Measurements from ENCODE around the gene LIX1. TPM values are rescaled to one million over a fixed set of nuclear protein-coding genes. Genes with fewer than 3 reads are reported as not detected.
A peak's percentile ranks its signal among the peaks of the same experiment; 100 is the strongest.

The LIX1 gene
- total and polyA plus RNA-seq, 2 of the 13 experiments (the other 11 are each of a cell fraction or from before 2014, with no cell fraction given): not detected

DNA sequence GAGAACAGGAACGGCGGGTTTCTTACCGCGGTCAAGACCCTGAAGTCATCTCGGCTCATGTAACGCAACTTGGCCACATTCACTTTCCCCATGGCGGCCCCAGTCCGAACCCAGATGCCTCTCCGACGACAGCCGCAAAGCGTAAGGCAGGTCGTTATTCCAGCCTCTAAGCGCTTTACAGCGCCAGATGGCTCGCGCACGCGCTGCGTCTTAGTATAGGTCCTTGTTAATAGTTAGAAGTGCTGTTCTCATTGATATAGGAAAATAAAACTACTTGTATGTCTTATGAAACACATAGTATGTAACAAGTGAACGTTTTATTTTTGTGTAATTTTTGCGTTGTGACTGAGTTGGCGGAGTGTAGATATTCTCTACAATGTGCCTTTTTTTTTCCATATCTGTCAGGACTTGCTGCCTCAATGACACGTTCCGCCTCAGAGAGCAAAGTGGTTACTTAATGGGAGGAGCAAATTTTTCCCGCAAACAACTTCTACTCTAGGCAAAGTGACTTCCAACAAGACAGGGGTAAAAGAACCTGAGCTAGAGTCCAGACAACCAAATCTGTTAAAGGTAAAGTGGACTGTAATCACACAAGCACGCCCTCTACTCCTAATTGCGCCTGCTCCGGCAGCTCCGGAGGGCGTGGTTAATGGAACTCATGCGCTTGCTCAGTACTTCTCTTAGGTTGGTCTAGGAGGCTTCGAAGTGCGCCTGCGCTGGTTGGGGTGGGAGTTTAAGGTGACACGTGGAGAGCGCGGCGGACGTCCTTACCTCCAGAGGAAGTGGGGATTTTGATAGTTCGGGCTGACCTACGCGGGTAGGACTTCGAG is 40.9 kb upstream of the LIX1 start, which contains the start of gene RIOK2:
RIOK2 (minus strand) TSS at position 148 of the 830 bp plus-strand sequence; CDS start at position 92, 56 bp downstream.
- CTCF ChIA-PET (ENCODE audit: low intra/inter-chr PET ratio, low total read pairs): no interaction called here
- TF ChIP-seq ZNF530 (CRISPR knock-in tag; IDR thresholded peaks at IDR 0.05; ENCODE audit: low read depth) (no peak), ZNF432 (CRISPR knock-in tag; IDR thresholded peaks at IDR 0.05; ENCODE audit: borderline replicate concordance) (no peak), ISL2 (CRISPR knock-in tag; IDR thresholded peaks at IDR 0.05) (peak; percentile 38; the same call in 1 of the 2 replicates), ZNF276 (CRISPR knock-in tag; IDR thresholded peaks at IDR 0.05; ENCODE audit: low read depth) (0 out of 2 replicates have a peak, but pooled peaks have one; percentile 86), KMT2A (CRISPR knock-in tag; IDR thresholded peaks at IDR 0.05) (peak; percentile 79), ZNF577 (CRISPR knock-in tag; IDR thresholded peaks at IDR 0.05; ENCODE audit: borderline replicate concordance, low read depth) (no peak), DMAP1 (CRISPR knock-in tag; IDR thresholded peaks at IDR 0.05) (peak; percentile 90), ZNF12 (CRISPR knock-in tag; IDR thresholded peaks at IDR 0.05) (0 out of 2 replicates have a peak, but pooled peaks have one; percentile 23), ZNF274 (CRISPR knock-in tag; IDR thresholded peaks at IDR 0.05) (peak; percentile 83; the same call in 1 of the 2 replicates), NAIF1 (CRISPR knock-in tag; IDR thresholded peaks at IDR 0.05; ENCODE audit: borderline replicate concordance) (peak; percentile 65; the same call in 1 of the 2 replicates), NFKBIZ (CRISPR knock-in tag; IDR thresholded peaks at IDR 0.05) (peak; percentile 85; the same call in 1 of the 2 replicates), ZNF572 (CRISPR knock-in tag; IDR thresholded peaks at IDR 0.05) (no peak), MTERF4 (CRISPR knock-in tag; IDR thresholded peaks at IDR 0.05) (peak; percentile 53; the same call in 1 of the 2 replicates), NONO (IDR thresholded peaks at IDR 0.05) (no peak), NONO (CRISPR knock-in tag; conservative IDR thresholded peaks at IDR 0.05) (no peak; the same call in 1 of the 2 replicates), KDM2A (CRISPR knock-in tag; IDR thresholded peaks at IDR 0.05; ENCODE audit: borderline replicate concordance, low read depth) (peak; percentile 47; the same call in 1 of the 2 replicates), ZNF251 (CRISPR knock-in tag; IDR thresholded peaks at IDR 0.05) (no peak), STAT5B (CRISPR knock-in tag; IDR thresholded peaks at IDR 0.05) (no peak), DPF2 (CRISPR knock-in tag; IDR thresholded peaks at IDR 0.05; ENCODE audit: borderline replicate concordance, low read depth) (no peak; the same call in 1 of the 2 replicates), ATF7 (IDR thresholded peaks at IDR 0.05) (no peak), ATF7 (CRISPR knock-in tag; IDR thresholded peaks at IDR 0.05) (no peak)

More for the DNA sequence above, 40.9 kb upstream of the LIX1 start, which contains the start of gene RIOK2:
- in situ Hi-C loops (cut with HindIII; ENCODE audit: extremely low pct_ligation_motif_present, low pct_unique_long_range_greater_than_20kb): no loop called here
- peak within 1 kb of the TSS; percentile 94 for H3K9ac ChIP-seq (ENCODE audit: insufficient read depth, low read depth, low read length)
- peaks cover 2 to 15% of the 10 kb centered on the region in 2 experiments; a peak in 3 of 5 replicates for H3K36me3 ChIP-seq (replicated peaks in 1 of 2; ENCODE audit: control insufficient read depth in 1 of 2, insufficient read depth in 2 of 2, low read length in 2 of 2)
- no peaks in the 10 kb centered on the region; a peak in 1 of 5 replicates for H3K27me3 ChIP-seq (ENCODE audit: control insufficient read depth in 1 of 2, insufficient read depth in 2 of 2, low read length in 2 of 2)
- FAIRE-seq (peak; percentile 58), ATAC-seq (peak; percentile 97), DNase-seq (ENCODE audit: low spot score) (peak; percentile 94)
- POLR2A ChIA-PET: interaction anchor here (0.8 to 2.0 kb wide), 6 partner anchors 10 to 481 kb away, joined by 3 to 10 read pairs (median 3); partner anchors contain the start of genes ERAP1 and LNPEP
- peaks cover 42% of the 10 kb centered on the region for H3K4me1 ChIP-seq (ENCODE audit: insufficient read depth, low read length)
- H3K27ac ChIP-seq (ENCODE audit: extremely low read length, insufficient read depth, low read length): peak within 1 kb of the TSS; percentile 97
- H4K20me1 ChIP-seq (ENCODE audit: insufficient read depth, low read length): 0 out of 2 replicates have a peak, but pooled peaks cover 7% of the 10 kb centered on the region
- no TSS peak for BruUV-seq (replicated peaks)
- peak within 1 kb of the TSS; percentile 88 for H3K4me2 ChIP-seq (ENCODE audit: low read depth, low read length)
- intact Hi-C loops (cut with micrococcal nuclease; ENCODE audit: unreplicated experiment): loop anchor here (2.0 to 5.0 kb wide), 2 partner anchors 376 to 1589 kb away; partner anchors contain the start of genes ERAP1 and RGMB
- peak within 1 kb of the TSS; percentile 85 to 99 (median 89) for H3K4me3 ChIP-seq (replicated peaks in 1 of 3; ENCODE audit: insufficient read depth in 1 of 3, low read depth in 2 of 3, low read length in 3 of 3)
- peak within 1 kb of the TSS; percentile 98 for H2AFZ ChIP-seq (ENCODE audit: low read length)
- under 1% methylated on average over 33 of the region's 44 CpGs for WGBS (ENCODE audit: low lambda C conversion rate)
- peaks cover 28% of the 10 kb centered on the region for H3K79me2 ChIP-seq (ENCODE audit: insufficient read depth, low read length)
- no peaks in the 10 kb centered on the region for H3K9me3 ChIP-seq (ENCODE audit: low read length)
